ENCODE data around the gene CNOT4. TPM values are rescaled to one million over a fixed set of nuclear protein-coding genes. Genes with fewer than 3 reads are reported as not detected.

CNOT4 gene
- total and polyA plus RNA-seq, 2 of the 13 experiments (the other 11 are each of a cell fraction or from before 2014, with no cell fraction given): 7.4 to 8.4 TPM

GRCh38 chr7:135333946-135334345 lies 176.0 kb downstream of the CNOT4 start:
- DNase-seq (ENCODE audit: low spot score) (no peak), FAIRE-seq (no peak), ATAC-seq (no peak)
- in situ Hi-C loops (cut with HindIII; ENCODE audit: extremely low pct_ligation_motif_present, low pct_unique_long_range_greater_than_20kb) (loop anchor here (5.0 kb wide), 1 partner anchor 47 kb away; no protein-coding TSS in a partner anchor), intact Hi-C loops (cut with micrococcal nuclease; ENCODE audit: unreplicated experiment) (no loop called here)
- Histone ChIP-seq H3K27ac (ENCODE audit: extremely low read length, insufficient read depth, low read length) (no peak overlapping the region), H3K36me3 (replicated peaks in 1 of 2; ENCODE audit: control insufficient read depth in 1 of 2, insufficient read depth in 2 of 2, low read length in 2 of 2) (no peaks in the 10 kb centered on the region), H3K27me3 (ENCODE audit: control insufficient read depth in 1 of 2, insufficient read depth in 2 of 2, low read length in 2 of 2) (no peaks in the 10 kb centered on the region), H4K20me1 (ENCODE audit: insufficient read depth, low read length) (no peaks in the 10 kb centered on the region), H3K4me1 (ENCODE audit: insufficient read depth, low read length) (no peaks in the 10 kb centered on the region), H3K9ac (ENCODE audit: insufficient read depth, low read depth, low read length) (no peak overlapping the region), H3K9me3 (ENCODE audit: low read length) (no peaks in the 10 kb centered on the region), H3K79me2 (ENCODE audit: insufficient read depth, low read length) (no peaks in the 10 kb centered on the region), H2AFZ (ENCODE audit: low read length) (no peak overlapping the region), H3K4me3 (replicated peaks in 1 of 3; ENCODE audit: insufficient read depth in 1 of 3, low read depth in 2 of 3, low read length in 3 of 3) (no peak overlapping the region), H3K4me2 (ENCODE audit: low read depth, low read length) (no peak overlapping the region)
- WGBS (ENCODE audit: low lambda C conversion rate): 0% methylated on average over 1 of the region's 1 CpG
- POLR2A ChIA-PET: no interaction called here
- CTCF ChIA-PET (ENCODE audit: low intra/inter-chr PET ratio, low total read pairs): interaction anchor here (0.7 kb wide), 1 partner anchor 53 kb away, joined by 3 read pairs; no protein-coding TSS in a partner anchor
- no TSS peak for BruUV-seq (replicated peaks)
- no peak for TF ChIP-seq CREB1 (IDR thresholded peaks at IDR 0.05)
- TF ChIP-seq CREB1 (CRISPR knock-in tag; IDR thresholded peaks at IDR 0.05): no peak
- no peak for TF ChIP-seq AKAP8 (CRISPR knock-in tag; IDR thresholded peaks at IDR 0.05)
- no peak for TF ChIP-seq YY1 (IDR thresholded peaks at IDR 0.05; ENCODE audit: insufficient read depth, insufficient replicate concordance, low read depth, low read length)
- no peak for TF ChIP-seq ZNF556 (CRISPR knock-in tag; IDR thresholded peaks at IDR 0.05; ENCODE audit: borderline replicate concordance)
- TF ChIP-seq ARNT (IDR thresholded peaks at IDR 0.05): no peak
- no peak for TF ChIP-seq HNRNPK (IDR thresholded peaks at IDR 0.05; ENCODE audit: low read depth, low read length, poor library complexity, severe bottlenecking)
- TF ChIP-seq ZNF674 (CRISPR knock-in tag; IDR thresholded peaks at IDR 0.05; ENCODE audit: low read depth): no peak
- no peak for TF ChIP-seq RNF219 (CRISPR knock-in tag; IDR thresholded peaks at IDR 0.05)
- TF ChIP-seq HNRNPUL1 (IDR thresholded peaks at IDR 0.05; ENCODE audit: low read depth, low read length): no peak
- TF ChIP-seq ZNF558 (CRISPR knock-in tag; IDR thresholded peaks at IDR 0.05; ENCODE audit: borderline replicate concordance): no peak
- no peak for TF ChIP-seq RFX3 (CRISPR knock-in tag; IDR thresholded peaks at IDR 0.05)
- TF ChIP-seq ZNF609 (CRISPR knock-in tag; IDR thresholded peaks at IDR 0.05; ENCODE audit: borderline replicate concordance): no peak
- no peak for TF ChIP-seq ESRRA (CRISPR knock-in tag; IDR thresholded peaks at IDR 0.05; ENCODE audit: low read depth)
- TF ChIP-seq, protein P1, sequence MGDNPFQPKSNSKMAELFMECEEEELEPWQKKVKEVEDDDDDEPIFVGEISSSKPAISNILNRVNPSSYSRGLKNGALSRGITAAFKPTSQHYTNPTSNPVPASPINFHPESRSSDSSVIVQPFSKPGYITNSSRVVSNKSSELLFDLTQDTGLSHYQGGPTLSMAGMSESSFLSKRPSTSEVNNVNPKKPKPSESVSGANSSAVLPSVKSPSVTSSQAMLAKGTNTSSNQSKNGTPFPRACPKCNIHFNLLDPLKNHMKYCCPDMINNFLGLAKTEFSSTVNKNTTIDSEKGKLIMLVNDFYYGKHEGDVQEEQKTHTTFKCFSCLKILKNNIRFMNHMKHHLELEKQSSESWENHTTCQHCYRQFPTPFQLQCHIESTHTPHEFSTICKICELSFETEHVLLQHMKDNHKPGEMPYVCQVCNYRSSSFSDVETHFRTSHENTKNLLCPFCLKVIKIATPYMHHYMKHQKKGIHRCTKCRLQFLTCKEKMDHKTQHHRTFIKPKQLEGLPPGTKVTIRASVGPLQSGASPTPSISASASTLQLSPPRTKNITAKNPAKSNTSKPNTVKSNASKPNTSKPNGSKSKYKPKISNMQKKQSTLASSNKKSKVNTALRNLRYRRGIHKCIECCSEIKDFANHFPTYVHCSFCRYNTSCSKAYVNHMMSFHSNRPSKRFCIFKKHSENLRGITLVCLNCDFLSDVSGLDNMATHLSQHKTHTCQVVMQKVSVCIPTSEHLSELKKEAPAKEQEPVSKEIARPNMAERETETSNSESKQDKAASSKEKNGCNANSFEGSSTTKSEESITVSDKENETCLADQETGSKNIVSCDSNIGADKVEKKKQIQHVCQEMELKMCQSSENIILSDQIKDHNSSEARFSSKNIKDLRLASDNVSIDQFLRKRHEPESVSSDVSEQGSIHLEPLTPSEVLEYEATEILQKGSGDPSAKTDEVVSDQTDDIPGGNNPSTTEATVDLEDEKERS (CRISPR knock-in tag; IDR thresholded peaks at IDR 0.05): no peak
- TF ChIP-seq HMGA1 (CRISPR knock-in tag; conservative IDR thresholded peaks at IDR 0.05): no peak

Data from HepG2 (cell line).